Memory B cell (primary cell): Measurements from ENCODE around the gene STAC.

Experiments used
- ATAC-seq: fragments of 150-1000 bp; cut with Tn5 transposase; 2 replicates; pipeline ENCODE4 v1.10.0; 2021; ENCODE audit warnings: low read depth, mild to moderate bottlenecking, moderate library complexity
- DNase-seq, 2 donors: peaks; one replicate each; pipeline ENCODE4 v3.0.0; 2022; ENCODE audit warnings: low spot score in 2 of 2
- H3K27ac Mint-ChIP-seq: one replicate; pipeline ENCODE4 v1.8.0; 2022; ENCODE audit warnings: mild to moderate bottlenecking, moderate library complexity, mixed read lengths
- H3K27me3 Mint-ChIP-seq: one replicate; pipeline ENCODE4 v1.8.0; 2022; ENCODE audit warnings: mixed read lengths
- H3K36me3 Mint-ChIP-seq: one replicate; pipeline ENCODE4 v1.8.0; 2022; ENCODE audit warnings: mild to moderate bottlenecking, mixed read lengths
- H3K4me1 Mint-ChIP-seq: one replicate; pipeline ENCODE4 v1.8.0; 2022; ENCODE audit warnings: mixed read lengths
- H3K4me3 Mint-ChIP-seq: one replicate; pipeline ENCODE4 v1.8.0; 2022; ENCODE audit warnings: mild to moderate bottlenecking, moderate library complexity, mixed read lengths
- H3K9me3 Mint-ChIP-seq: one replicate; pipeline ENCODE4 v1.8.0; 2022; ENCODE audit warnings: mixed read lengths

STAC gene

DNA sequence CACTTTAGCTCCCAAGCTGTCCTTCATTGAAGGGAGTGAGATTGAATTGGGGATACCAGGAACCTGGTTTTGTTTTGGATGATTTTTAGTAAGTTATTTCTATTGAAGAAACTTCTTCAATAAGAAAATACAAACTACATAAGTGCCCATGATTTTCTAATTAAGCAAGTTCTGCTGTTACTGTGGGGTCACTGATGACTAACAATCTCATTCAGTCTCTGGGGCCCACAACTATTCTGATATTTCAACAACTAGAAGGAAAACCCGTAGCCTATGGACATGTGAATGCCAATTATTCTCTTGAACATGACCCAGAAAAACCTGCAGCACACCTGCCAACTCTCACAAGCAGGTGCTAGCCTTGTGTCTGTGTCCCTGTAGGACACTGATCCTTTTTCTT, 199.4 kb downstream of the STAC start:
- H3K36me3 Mint-ChIP-seq = no peaks in the 10 kb centered on the region
- H3K27me3 Mint-ChIP-seq = peaks cover 9% of the 10 kb centered on the region
- no peak overlapping the region for H3K27ac Mint-ChIP-seq
- no peak for DNase-seq
- no peaks in the 10 kb centered on the region for H3K4me1 Mint-ChIP-seq
- no peak for ATAC-seq
- no peak overlapping the region for H3K4me3 Mint-ChIP-seq
- H3K9me3 Mint-ChIP-seq = peaks cover 6% of the 10 kb centered on the region

- ATAC-seq = no peak
- peaks cover 9% of the 10 kb centered on the region for H3K27me3 Mint-ChIP-seq
- no peaks in the 10 kb centered on the region for H3K36me3 Mint-ChIP-seq
- DNase-seq = no peak
- H3K27ac Mint-ChIP-seq = no peak overlapping the region
- no peak overlapping the region for H3K4me3 Mint-ChIP-seq
- peaks cover 9% of the 10 kb centered on the region for H3K9me3 Mint-ChIP-seq
- H3K4me1 Mint-ChIP-seq = no peaks in the 10 kb centered on the region
Observed at GRCh38 chr3:36580716-36581115, 200.4 kb downstream of the STAC start.

DNA sequence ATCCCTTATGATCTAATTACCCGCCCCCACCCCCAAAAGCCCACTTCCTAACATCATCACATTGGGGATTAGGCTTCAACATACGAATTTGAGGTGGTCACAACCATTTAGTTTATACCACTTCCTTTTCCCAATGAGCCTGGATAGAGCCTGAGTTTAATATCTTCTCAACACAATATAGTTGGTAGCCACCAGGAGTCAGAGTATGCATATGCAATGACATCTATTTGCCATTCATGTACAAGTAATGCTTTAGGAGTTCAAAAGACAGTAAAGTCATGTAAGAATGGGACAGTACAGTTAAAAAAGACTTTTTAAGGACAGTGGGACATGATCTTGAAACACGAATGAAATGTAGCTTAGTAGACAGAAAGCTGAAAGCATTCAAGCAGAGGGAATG, 211.7 kb downstream of the STAC start:
- DNase-seq (no peak), ATAC-seq (no peak)
- no peak overlapping the region for H3K27ac Mint-ChIP-seq
- no peaks in the 10 kb centered on the region for H3K4me1 Mint-ChIP-seq
- no peak overlapping the region for H3K4me3 Mint-ChIP-seq
- peaks cover 3% of the 10 kb centered on the region for H3K27me3 Mint-ChIP-seq
- peaks cover 8% of the 10 kb centered on the region for H3K9me3 Mint-ChIP-seq
- H3K36me3 Mint-ChIP-seq = no peaks in the 10 kb centered on the region

- Mint-ChIP-seq H3K36me3 (no peaks in the 10 kb centered on the region), H3K4me3 (no peak overlapping the region), H3K27ac (no peak overlapping the region), H3K9me3 (no peaks in the 10 kb centered on the region), H3K4me1 (no peaks in the 10 kb centered on the region), H3K27me3 (peaks cover 3% of the 10 kb centered on the region)
- ATAC-seq (no peak), DNase-seq (no peak)
Observed at GRCh38 chr3:36595511-36595910, 215.2 kb downstream of the STAC start.

DNA sequence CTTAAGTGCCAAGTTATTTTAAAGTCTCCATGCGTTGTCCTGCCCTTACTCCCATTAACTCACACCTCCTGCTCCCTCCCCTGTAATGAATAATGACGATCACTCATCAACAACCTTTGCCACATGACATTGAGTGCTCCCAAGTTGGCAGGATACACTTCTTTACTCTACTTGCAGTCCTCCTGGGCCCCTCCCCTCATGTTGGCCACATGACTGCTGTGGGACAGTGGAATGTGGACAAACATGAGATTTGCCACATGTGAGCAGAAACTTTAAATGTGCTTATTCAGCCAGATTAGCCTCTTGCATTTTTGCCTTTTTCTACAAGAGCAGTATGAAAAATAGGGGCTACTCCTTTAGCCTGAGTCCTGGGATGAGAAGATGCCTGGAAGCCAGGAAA, 216.1 kb downstream of the STAC start:
- H3K4me1 Mint-ChIP-seq = no peaks in the 10 kb centered on the region
- no peak for ATAC-seq
- no peak for DNase-seq
- H3K36me3 Mint-ChIP-seq = no peaks in the 10 kb centered on the region
- H3K9me3 Mint-ChIP-seq = no peaks in the 10 kb centered on the region
- peaks cover 5% of the 10 kb centered on the region for H3K27me3 Mint-ChIP-seq
- no peak overlapping the region for H3K27ac Mint-ChIP-seq
- no peak overlapping the region for H3K4me3 Mint-ChIP-seq

DNA sequence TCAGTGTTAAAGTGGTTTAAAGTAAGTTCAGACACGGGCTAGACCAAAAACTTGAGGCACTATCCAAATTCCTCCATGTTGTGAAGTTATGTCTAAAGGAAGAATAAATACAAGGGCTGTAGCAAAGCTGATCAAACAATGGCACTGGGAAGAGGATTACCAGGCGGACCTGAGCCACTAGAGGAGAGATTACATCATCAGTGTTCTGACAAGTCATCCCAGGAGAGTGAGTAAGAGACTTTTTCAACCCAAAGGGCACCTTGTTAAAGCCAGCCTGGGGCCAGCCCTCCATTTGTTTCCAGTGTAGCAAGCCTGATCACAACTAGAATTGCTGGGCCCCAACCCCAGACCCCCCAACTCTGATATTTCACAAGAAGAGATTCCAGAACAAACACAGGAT, 217.1 kb downstream of the STAC start:
- DNase-seq (no peak), ATAC-seq (no peak)
- H3K4me3 Mint-ChIP-seq = no peak overlapping the region
- H3K4me1 Mint-ChIP-seq = no peaks in the 10 kb centered on the region
- no peaks in the 10 kb centered on the region for H3K9me3 Mint-ChIP-seq
- H3K27ac Mint-ChIP-seq = no peak overlapping the region
- H3K27me3 Mint-ChIP-seq = peaks cover 8% of the 10 kb centered on the region
- H3K36me3 Mint-ChIP-seq = no peaks in the 10 kb centered on the region
